ENCODE results near the gene GDPD3.

Gene GDPD3

GRCh38 chr16:30063893-30064728 lies 49.2 kb downstream of the GDPD3 start:
- in situ Hi-C loops (cut with MboI; ENCODE audit: low sequenced_read_pairs) = no loop called here

GRCh38 chr16:30063278-30063892 lies 50.0 kb downstream of the GDPD3 start:
- in situ Hi-C loops (cut with MboI; ENCODE audit: low sequenced_read_pairs) = no loop called here

- in situ Hi-C loops (cut with MboI; ENCODE audit: low sequenced_read_pairs) = no loop called here
These were observed 52.3 kb downstream of the GDPD3 start for GRCh38 chr16:30060836-30061554.

- in situ Hi-C loops (cut with MboI; ENCODE audit: low sequenced_read_pairs) = no loop called here
These were observed 53.0 kb downstream of the GDPD3 start for GRCh38 chr16:30060346-30060745.

- in situ Hi-C loops (cut with MboI; ENCODE audit: low sequenced_read_pairs) = no loop called here
These were observed 58.3 kb downstream of the GDPD3 start for GRCh38 chr16:30054959-30055553.

All from HL-60/S4 (cell line).